Iris pigment epithelial cell (primary cell): Measurements from ENCODE around the gene OR8H3.
"Not testable (repeated sequence)": the region's sequence is repeated elsewhere in the genome, so short reads cannot be mapped to it uniquely, and the experiment has no call there.

ENCODE experiments used
- DNase-seq: peaks from one replicate; pipeline ENCODE4 v3.0.0-alpha.2; 2011; ENCODE audit warnings: low read depth

Gene OR8H3, protein sequence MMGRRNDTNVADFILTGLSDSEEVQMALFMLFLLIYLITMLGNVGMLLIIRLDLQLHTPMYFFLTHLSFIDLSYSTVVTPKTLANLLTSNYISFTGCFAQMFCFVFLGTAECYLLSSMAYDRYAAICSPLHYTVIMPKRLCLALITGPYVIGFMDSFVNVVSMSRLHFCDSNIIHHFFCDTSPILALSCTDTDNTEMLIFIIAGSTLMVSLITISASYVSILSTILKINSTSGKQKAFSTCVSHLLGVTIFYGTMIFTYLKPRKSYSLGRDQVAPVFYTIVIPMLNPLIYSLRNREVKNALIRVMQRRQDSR

DNA sequence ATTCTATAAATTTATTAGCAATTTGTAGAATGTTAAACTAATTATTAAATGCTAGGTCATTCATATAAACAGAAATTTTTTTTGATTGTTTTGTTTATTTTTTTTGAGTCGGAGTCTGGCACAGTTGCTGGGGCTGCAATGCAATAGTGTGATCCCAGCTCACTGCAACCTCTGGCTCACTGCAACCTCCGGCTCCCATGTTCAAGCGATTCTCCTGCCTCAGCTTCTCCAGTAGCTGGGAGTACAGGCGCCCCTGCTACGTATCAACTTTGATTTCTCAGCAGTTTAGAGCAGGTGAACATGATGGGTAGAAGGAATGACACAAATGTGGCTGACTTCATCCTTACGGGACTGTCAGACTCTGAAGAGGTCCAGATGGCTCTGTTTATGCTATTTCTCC, at the start of gene OR8H3:
Gene OR8H3 (plus strand): TSS at position 301 of the 400 bp plus-strand sequence. CDS start 0 bp downstream, at position 301.
- DNase-seq, result no peak

DNA sequence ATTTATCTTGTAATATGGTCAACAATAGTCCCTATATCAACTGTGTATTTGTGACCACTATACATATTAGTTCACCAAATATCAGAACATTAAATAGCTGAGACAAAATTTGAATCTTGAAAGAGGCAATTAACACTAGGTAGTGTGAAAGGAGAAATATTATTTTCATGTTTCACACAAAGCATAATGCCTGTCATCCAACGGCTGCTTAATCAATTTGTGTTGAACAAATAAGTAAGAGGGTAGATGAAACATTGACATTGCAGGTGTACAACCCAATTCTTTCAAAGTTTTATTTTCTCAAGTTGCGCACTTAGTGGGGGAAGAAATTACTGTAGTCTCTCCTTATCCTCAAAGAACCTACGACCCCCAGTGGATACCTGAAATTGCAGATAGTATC, 32.5 kb upstream of the OR8H3 start:
- DNase-seq, result no peak

DNA sequence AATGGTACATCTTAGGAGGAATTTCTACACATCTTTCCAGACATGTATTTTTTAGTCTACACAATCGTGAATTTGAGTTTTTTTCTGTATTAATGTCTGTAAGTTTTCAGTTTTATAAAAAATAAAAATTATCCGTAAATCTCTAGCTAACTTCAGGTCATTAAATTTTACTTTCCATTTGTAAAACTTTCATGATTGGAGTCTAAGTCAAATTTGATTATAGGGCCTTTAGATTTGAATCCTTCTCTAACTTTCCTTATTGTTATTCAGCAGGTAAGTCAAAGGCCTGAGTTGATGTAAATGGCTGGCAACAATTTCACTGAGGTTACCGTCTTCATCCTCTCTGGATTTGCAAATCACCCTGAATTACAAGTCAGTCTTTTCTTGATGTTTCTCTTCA, 29.2 kb upstream of the OR8H3 start, which contains the start of gene OR8I2:
Gene OR8I2 (plus strand): TSS at position 301 of the 400 bp plus-strand sequence. CDS start 0 bp downstream, at position 301.
- DNase-seq, result no peak

DNA sequence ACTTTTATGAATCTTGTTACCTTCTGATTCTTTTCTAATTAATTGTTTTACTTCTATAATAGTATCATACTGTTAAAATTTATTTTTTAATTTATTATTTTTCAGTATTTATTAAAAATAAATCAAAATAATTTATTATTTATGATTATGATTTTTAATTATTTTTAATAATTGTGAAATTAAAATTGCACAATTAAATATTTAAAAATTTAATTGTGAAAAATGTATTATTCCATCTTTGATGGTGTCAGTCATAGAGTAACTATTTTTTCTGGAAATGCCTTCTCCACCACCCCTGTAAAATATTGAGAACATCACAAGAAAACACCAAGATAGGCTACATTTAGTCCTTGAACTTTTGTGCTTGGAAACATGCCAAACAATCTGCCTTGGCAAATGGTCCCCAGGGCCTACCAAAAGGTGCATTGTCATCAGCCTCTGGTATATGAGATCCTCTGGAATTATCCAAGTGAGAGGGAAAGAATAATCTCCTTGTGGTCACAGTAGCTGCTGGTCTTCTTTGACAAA, 18.9 kb upstream of the OR8H3 start, which contains the start of gene OR8H2:
Gene OR8H2 (plus strand): TSS at position 478 of the 528 bp plus-strand sequence. CDS start 1,356 bp downstream, outside the sequence.
- DNase-seq, result no peak

DNA sequence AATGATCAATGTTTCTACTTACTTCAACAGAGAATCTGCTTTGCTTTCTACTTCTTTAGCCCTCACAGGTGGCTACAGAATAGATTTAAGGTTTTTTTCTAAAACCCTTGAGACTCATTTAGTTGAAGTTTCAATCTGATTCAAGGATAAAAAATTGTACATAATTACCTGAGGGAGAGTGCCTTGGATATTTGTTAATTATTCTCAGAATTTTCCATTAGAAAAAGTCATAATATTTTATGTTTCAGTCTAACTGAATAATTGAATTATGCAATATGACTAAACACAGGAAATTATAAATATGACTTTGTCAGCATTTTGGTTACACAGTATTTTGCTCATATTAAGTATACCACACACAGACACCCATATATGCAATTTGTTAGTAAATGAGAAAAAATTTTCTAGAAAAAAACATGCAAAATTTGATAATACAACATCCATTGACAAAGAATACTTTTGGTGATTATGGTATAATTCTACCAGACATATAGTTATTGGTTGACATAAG, 18.0 kb downstream of the OR8H3 start, which contains the start of gene OR8J3:
Gene OR8J3 (minus strand): TSS at position 51 of the 511 bp plus-strand sequence. CDS start 2,483 bp downstream, outside the sequence.
- no peak for DNase-seq

DNA sequence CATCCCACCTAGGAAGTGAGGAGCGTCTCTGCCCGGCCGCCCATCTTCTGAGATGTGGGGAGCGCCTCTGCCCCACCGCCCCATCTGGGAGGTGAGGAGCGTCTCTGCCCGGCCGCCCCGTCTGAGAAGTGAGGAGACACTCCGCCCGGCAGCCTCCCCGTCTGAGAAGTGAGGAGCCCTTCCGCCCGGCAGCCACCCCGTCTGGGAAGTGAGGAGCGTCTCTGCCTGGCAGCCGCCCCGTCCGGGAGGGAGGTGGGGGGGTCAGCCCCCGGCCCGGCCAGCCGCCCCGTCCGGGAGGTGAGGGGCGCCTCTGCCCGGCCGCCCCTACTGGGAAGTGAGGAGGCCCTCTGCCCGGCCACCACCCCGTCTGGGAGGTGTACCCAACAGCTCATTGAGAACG, 21.5 kb downstream of the OR8H3 start:
- DNase-seq, result not testable (repeated sequence)

DNA sequence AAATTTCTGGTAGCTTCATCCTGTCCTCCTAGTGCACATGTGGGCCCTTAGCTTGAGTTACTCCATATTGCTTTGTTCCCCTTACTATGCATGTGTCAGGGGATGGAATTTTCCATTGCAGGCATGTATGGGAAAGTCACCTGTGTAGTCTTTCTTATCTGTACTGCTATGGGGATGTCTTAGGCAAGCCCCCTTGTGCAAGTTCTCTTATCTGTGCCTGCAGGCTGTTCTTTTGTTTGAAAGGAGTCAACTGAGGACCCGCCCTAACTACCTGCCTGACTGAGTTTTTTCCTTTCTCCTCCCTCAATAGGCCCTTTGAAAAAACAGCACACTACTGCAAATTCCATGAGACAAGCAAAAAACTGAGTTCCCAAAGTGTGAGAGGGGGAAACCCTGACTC, 29.2 kb downstream of the OR8H3 start:
- DNase-seq, result no peak

DNA sequence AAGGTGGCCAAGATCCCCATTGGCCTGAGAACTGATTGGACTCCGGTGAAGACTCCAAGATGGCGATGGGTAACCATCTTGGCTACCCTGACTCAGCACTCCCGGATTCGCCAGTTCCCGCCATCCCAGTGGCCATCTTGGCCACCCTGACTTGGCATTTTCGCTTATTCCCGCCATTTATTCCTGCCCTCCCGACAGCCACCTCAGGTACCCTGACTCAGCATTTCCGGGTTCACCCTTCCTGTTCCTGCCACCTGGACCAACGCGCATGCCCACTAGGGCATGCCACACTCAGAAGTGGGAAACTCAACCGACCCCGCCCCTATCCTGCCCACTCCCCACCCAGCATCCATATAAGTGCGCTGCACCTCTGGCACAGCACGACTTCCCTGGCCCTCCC, 30.2 kb downstream of the OR8H3 start:
- DNase-seq, result no peak

DNA sequence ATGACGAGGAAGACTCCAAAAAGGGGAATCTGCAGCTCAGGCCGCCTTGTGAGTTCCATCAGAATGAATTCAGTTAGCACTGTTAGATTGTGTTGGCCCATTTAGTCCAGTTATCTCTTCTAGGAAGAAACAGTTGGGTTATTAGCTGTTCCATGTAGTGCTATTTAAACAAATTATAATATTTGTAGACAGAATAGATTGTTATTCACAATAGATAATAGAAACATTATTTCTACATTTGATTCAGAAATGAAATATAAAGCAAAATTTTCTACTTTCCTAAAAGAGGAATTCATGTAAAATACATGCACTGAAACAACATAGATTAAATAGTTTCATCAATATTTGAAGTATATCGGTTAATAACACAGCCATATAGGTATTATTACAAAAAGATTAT, 38.0 kb downstream of the OR8H3 start, which contains the start of gene OR8K5:
Gene OR8K5 (minus strand): TSS at position 101 of the 400 bp plus-strand sequence. CDS start 0 bp downstream, at position 101.
- no peak for DNase-seq

DNA sequence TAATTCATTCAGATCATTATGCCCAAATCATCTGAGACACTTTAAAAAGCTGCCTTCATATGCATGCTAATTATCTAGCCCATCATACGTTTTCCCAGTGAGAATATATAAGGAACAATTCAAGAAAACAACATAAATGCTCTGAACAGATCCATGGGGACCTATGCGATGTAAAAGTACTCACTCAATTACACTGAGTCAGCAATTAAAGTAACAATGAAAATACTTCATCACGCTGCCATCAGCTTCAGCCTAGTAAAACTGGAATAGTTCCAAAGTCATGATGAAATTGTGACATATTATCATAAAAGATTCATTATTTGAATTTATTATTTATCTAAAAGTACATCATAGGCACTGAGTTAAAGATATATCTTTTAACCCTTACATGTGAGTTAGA, 41.6 kb downstream of the OR8H3 start:
- DNase-seq, result no peak

DNA sequence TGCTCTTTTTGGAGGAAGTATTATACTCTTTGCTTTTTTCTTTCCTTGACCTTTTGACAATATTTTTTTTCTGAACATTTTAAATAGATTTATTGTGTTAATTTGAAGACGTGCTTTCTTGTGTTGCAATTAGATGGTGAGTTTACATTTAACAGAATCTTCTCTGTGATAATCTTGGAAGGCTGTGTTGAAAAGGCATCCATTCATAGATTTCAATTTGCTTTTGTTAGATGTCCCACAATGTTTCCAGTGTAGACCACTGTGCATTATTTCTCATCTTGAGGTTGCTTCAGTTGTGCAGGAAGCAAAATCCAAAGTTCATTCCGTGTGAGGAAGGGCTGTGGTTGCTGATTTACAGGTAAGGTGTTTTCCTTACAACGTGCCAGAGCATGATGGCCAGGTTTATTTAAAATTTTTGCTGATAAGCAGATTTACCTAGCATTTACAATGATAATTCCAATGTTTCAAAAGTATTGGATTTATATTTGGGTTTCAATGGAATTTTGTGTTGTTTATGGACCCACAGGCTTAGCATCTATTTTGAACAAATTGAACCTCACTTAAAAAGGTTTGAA, 50.2 kb downstream of the OR8H3 start:
- DNase-seq, result no peak
